HG02943 (cell line): ENCODE data around the gene GINS3.

Experiments used
- ATAC-seq: cut with Tn5 transposase; IDR thresholded peaks from one replicate; pipeline ENCODE4 v1.9.1; 2021; ENCODE audit warnings: mild to moderate bottlenecking, low read depth, moderate library complexity; ENCODE audit not compliant: unreplicated experiment

The GINS3 gene

GRCh38 chr16:58421529-58421928, 29.3 kb downstream of the GINS3 start:
- no peak for ATAC-seq

- ATAC-seq = no peak
Observed at GRCh38 chr16:58422809-58423208, 30.5 kb downstream of the GINS3 start.

GRCh38 chr16:58425245-58425644, 33.0 kb downstream of the GINS3 start:
- no peak for ATAC-seq

GRCh38 chr16:58425756-58426494, 33.7 kb downstream of the GINS3 start:
- peak; percentile 85 for ATAC-seq

- no peak for ATAC-seq
Observed at GRCh38 chr16:58426966-58427365, 34.7 kb downstream of the GINS3 start.

GRCh38 chr16:58428621-58429542, 36.6 kb downstream of the GINS3 start:
- ATAC-seq = no peak

GRCh38 chr16:58430718-58431117, 38.4 kb downstream of the GINS3 start:
- ATAC-seq = no peak

- no peak for ATAC-seq
Observed at GRCh38 chr16:58433569-58433951, 41.3 kb downstream of the GINS3 start.

- ATAC-seq = no peak
Observed at GRCh38 chr16:58435779-58436178, 43.5 kb downstream of the GINS3 start.

- no peak for ATAC-seq
Observed at GRCh38 chr16:58440131-58440530, 47.9 kb downstream of the GINS3 start.

GRCh38 chr16:58442547-58442946, 50.3 kb downstream of the GINS3 start:
- ATAC-seq = no peak

GRCh38 chr16:58443783-58444182, 51.5 kb downstream of the GINS3 start:
- ATAC-seq = no peak

GRCh38 chr16:58444265-58444664, 52.0 kb downstream of the GINS3 start:
- ATAC-seq = no peak

- ATAC-seq = no peak
Observed at GRCh38 chr16:58448890-58449289, 56.6 kb downstream of the GINS3 start.

- ATAC-seq = no peak
Observed at GRCh38 chr16:58449306-58449705, 57.0 kb downstream of the GINS3 start.

GRCh38 chr16:58449768-58450167, 57.5 kb downstream of the GINS3 start:
- no peak for ATAC-seq

GRCh38 chr16:58450590-58450989, 58.3 kb downstream of the GINS3 start:
- no peak for ATAC-seq

- ATAC-seq = no peak
Observed at GRCh38 chr16:58451265-58451689, 59.0 kb downstream of the GINS3 start.

- no peak for ATAC-seq
Observed at GRCh38 chr16:58451945-58452401, 59.7 kb downstream of the GINS3 start.

- no peak for ATAC-seq
Observed at GRCh38 chr16:58452640-58453039, 60.4 kb downstream of the GINS3 start.

- ATAC-seq = no peak
Observed at GRCh38 chr16:58454178-58454577, 61.9 kb downstream of the GINS3 start.

GRCh38 chr16:58454856-58455255, 62.6 kb downstream of the GINS3 start:
- ATAC-seq = no peak
